CD4-positive, alpha-beta T cell treated with Interleukin-12 subunit alpha and Interleukin-12 subunit beta, for 1 hour (primary cell): ENCODE data around the gene MORF4L1.
"Not testable (repeated sequence)": the region's sequence is repeated elsewhere in the genome, so short reads cannot be mapped to it uniquely, and the experiment has no call there.

ENCODE experiments used
- DNase-seq: peaks from one replicate; pipeline ENCODE4 v3.0.0-alpha.2; 2020

MORF4L1 gene

GRCh38 chr15:78902281-78903032 lies 29.8 kb downstream of the MORF4L1 start:
- not testable (repeated sequence) for DNase-seq

GRCh38 chr15:78904599-78905358 lies 32.1 kb downstream of the MORF4L1 start:
- DNase-seq = no peak

- DNase-seq = no peak
These were observed 33.6 kb downstream of the MORF4L1 start for GRCh38 chr15:78906316-78906620.

GRCh38 chr15:78907577-78907976 lies 34.9 kb downstream of the MORF4L1 start:
- no peak for DNase-seq

- no peak for DNase-seq
These were observed 36.5 kb downstream of the MORF4L1 start for GRCh38 chr15:78909160-78909695.

- peak; percentile 32 for DNase-seq
These were observed 37.1 kb downstream of the MORF4L1 start for GRCh38 chr15:78909791-78910228.

GRCh38 chr15:78910271-78910670 lies 37.6 kb downstream of the MORF4L1 start:
- no peak for DNase-seq

- no peak for DNase-seq
These were observed 39.6 kb downstream of the MORF4L1 start for GRCh38 chr15:78912316-78912715.

GRCh38 chr15:78913012-78913411 lies 40.3 kb downstream of the MORF4L1 start:
- DNase-seq = no peak

- DNase-seq = no peak
These were observed 41.5 kb downstream of the MORF4L1 start for GRCh38 chr15:78914027-78914764.

- no peak for DNase-seq
These were observed 42.8 kb downstream of the MORF4L1 start for GRCh38 chr15:78915341-78916087.

GRCh38 chr15:78916088-78916487 lies 43.4 kb downstream of the MORF4L1 start:
- DNase-seq = no peak

GRCh38 chr15:78917888-78918287 lies 45.2 kb downstream of the MORF4L1 start:
- no peak for DNase-seq

- DNase-seq = no peak
These were observed 48.8 kb downstream of the MORF4L1 start for GRCh38 chr15:78921517-78921916.

- no peak for DNase-seq
These were observed 49.2 kb downstream of the MORF4L1 start for GRCh38 chr15:78921940-78922339.

- no peak for DNase-seq
These were observed 49.8 kb downstream of the MORF4L1 start for GRCh38 chr15:78922527-78922926.

GRCh38 chr15:78923015-78923414 lies 50.3 kb downstream of the MORF4L1 start:
- DNase-seq = no peak

- DNase-seq = no peak
These were observed 51.0 kb downstream of the MORF4L1 start for GRCh38 chr15:78923480-78924360.

GRCh38 chr15:78925076-78925624 lies 52.5 kb downstream of the MORF4L1 start:
- no peak for DNase-seq

GRCh38 chr15:78925956-78926743 lies 53.5 kb downstream of the MORF4L1 start:
- no peak for DNase-seq
